ENCODE measurements around the gene FILIP1L.

Gene FILIP1L

GRCh38 chr3:100124201-100124761 lies 10.0 kb upstream of the FILIP1L start:
- no peak for DNase-seq

DNA sequence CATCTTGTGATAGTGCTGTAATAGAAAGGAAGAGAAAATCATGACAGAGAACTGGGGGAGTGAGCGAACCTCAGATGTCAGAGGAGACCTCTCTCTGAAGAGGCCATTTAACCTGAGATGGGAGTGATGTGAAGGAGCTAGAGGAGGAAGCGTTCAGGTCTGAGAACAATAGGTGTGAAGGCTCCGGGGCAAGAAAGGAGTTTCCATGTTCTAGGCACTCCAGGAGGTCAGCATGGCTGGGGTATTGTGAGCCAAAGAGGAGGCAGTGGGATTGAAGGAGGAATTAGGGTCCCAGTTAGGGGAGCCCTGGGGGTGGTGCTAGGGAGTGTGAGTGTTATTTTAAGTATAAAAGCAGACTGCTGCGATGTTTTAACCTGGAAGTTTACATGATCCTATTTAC lies 8.8 kb upstream of the FILIP1L start:
- DNase-seq: no peak

- no peak for DNase-seq
Observed at GRCh38 chr3:100122321-100122720, 8.0 kb upstream of the FILIP1L start.

DNA sequence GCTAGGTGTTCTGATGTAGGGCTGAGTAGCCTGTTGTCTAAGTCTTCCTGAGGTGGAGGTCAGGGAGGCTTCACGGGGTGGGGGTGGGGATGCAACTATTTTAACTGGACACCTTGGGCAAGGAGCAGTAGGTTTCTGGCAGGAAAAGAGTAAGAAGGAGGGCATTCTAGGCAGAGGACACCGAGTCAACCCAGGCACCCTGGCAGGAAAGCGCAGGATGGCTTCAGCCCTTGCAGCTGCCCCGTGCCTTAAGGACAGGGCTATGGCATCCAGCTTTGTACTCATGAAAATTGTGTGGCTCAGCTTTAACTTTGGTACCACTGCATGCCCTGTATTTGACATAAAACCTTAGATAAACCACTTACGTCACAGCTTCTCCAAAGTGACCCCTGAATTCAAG lies 6.4 kb upstream of the FILIP1L start:
- no peak for DNase-seq

- no peak for DNase-seq
Observed at GRCh38 chr3:100120012-100120411, 5.7 kb upstream of the FILIP1L start.

DNA sequence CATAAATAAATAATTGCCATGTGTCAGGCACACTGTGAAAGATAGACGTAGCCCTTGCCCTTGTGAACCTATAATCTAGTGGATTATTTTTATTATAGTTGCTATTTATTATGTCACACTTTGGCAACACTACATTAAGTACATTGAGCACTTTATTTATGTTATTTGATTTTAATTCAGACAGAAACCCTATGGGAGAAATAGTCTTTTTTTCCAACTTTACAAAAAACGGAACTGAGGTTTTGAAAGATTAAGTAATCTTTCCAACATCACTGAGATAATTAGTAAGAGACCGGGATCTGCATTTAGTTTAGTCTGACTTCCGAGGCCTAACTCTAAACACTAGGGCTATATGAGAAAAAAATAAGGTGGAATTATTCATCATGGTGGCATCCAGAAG lies 2.8 kb upstream of the FILIP1L start:
- DNase-seq: no peak

DNA sequence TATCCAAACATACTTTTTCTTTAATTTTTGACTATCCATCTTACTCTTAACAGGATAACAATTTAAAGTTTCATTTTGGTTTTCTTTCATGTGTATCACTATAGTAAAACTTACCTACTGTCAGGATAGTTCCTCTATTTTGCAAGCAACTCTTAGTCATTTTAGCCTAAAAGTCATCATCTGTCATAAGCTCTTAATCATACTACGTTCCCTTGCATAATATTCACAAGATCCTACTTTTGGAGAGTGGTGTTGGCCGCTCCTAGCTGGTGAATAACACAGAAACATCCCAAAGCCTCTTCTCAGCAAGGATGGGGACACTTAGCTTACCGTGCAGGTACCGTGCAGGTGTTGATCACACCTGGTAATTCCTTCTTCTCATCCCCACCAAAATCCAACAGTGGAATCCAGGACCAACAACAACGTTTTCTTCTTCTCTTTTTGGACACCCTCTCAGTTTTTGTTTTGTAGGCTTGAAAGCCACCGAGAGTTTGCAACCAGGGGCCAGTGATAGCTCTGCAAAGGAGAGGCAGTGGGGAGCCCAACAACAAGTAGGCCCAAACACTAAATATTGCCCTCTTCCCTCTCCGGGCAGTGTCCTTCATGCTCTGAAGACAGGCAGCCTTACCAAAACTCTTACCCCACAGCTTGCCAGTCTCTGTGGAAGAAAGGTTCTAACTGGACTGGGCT lies 433 bp downstream of the FILIP1L start:
- DNase-seq: no peak

DNA sequence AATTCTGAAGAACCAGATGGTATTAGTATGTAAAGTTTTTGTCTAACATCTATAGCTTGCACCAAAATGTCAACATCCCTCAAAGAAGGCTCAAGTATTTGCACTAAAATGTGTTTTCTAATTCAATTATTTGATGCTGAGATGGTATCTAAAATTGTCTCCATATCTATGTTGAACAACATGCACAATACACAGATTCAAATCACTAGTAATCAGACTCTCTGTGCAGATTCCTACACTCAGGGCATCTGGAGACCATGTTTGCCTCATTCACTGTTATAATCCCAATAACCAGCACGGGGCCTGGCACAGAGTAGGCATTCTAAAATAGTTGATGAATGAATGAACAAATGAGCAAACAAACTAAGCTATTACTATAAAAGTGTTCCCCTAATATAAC lies 2.6 kb downstream of the FILIP1L start:
- no peak for DNase-seq

DNA sequence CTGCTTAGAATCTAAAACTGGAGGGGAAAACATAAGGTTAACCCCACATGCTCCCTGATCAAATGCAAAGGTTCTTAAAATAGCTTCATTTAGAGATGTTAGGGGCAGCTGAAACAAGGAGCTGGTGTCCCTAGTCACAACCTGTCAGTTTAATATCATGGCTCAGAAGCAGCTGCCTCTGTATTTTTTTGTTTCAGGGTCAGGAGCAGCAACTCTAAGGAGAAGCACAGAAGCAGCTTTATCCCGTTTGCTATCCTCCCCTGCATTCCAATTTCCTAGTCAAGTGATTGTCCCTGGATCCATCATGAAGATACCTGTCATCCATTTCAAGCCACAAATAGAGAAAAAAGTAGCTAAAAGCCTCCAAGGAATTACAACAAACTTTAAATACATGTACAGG lies 4.1 kb downstream of the FILIP1L start:
- no peak for DNase-seq

GRCh38 chr3:100108464-100109079 lies 5.7 kb downstream of the FILIP1L start:
- no peak for DNase-seq

DNA sequence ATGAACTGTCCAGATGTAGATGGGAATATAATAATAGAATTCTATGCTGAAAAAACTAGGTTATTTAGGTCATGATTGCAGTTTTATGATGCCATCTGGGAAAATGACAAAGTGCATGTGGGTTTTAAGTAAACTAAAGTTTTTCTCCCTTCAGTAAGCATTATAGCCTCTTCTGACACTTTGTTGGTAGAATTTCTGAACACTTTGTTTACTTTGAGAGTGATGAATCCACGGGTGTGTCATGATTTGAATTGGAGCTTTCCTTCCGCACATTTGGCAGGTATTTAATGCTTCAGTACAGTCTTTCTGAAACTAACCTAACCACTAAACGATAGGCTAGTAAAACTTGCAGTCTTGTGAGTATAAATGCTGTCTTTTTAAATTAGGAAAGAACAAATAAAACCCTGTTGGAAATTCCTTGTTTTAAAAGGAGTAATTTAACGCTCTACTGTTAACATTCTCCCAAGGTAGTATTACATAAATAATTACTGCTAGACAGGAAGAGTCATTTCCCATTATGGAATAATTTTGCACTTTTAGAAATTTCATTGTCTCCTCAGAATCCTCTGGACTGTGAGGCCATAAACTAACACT lies 7.0 kb downstream of the FILIP1L start:
- DNase-seq: no peak

DNA sequence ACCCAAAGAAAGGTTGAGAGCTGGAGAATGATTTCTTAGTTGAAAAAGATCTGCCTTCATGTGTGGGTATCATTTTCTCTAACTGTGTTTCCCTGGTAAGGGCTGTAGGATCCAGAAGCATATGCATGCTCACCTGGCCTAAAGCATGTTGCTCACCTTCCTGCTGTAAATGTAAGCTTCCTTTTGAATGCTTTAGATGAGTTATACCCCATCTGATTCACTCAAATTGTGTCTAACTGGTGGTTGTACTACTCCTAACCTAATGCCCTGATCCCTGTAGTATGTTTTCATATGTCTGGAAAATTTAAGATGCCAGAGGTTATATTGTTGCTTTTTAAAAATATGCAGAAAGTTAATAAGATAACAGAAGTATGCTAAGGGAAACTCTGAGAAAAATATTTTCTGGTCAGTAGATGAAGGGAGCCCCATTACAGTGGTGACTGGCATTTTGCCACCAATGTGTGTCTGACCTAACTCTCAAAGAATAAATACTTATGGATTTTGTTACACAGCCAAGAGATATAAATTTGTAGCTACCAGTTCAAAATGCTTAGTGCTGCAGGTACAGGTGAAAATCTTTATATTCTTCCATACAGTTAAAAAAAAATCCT lies 7.7 kb downstream of the FILIP1L start:
- no peak for DNase-seq

DNA sequence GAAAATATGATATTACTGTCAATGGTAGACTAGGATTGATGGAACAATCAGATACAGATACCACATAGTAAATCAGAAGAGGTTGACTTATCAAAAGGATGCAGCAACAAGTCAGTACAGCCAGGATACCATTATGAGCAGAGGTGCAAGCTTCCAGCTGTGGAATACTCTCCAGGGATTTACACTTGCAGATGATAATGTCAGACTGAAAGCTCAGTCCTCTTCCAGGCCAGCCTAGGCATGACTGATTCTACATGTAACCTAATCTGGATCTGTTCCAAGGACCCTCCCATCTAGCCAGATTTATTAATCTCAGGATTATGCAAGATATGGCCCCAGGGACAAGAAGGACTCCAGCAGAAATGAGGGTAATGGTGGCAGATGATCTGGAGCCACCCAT lies 8.2 kb downstream of the FILIP1L start:
- no peak for DNase-seq

DNA sequence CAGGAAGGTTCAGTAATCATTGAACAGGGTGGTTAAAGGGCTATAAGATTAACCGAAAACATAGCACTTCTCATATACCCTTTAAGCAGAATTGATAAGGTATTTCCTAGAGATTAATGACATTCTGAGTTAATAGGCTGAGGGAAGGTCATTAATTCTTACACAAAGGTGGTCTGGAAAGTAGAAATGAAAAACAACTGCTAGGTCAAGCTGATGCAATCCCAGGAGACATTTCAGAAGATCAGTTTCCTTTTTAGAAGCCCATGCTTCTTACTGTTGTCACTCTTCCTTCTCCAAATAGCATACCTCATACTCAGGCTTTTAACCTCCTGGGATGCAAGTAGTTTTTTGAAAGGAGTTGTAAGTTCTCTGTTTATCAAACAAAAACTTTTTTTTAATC lies 8.8 kb downstream of the FILIP1L start:
- no peak for DNase-seq

GRCh38 chr3:100104817-100105413 lies 9.4 kb downstream of the FILIP1L start:
- DNase-seq: no peak

DNA sequence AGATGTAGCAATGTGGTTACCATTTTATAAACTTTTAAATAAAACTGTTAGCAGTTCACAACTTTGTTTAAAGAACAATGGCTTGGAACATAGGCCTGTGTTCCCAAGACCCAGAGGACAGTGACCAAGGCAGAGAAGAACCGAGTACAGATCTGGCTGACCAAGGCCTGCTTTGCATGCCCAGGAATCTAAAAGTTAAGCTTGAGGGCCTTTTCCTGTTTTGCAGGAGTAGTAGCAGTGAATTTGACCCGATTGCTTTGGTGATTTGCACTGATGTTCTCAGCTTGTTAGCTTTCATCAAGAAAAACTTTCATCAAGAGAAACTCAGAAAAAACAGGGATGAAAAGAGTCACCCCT lies 9.9 kb downstream of the FILIP1L start:
- no peak for DNase-seq

GRCh38 chr3:100103558-100104441 lies 10.5 kb downstream of the FILIP1L start:
- no peak for DNase-seq

GRCh38 chr3:100102757-100103156 lies 11.5 kb downstream of the FILIP1L start:
- DNase-seq: no peak

GRCh38 chr3:100100425-100100824 lies 13.9 kb downstream of the FILIP1L start:
- no peak for DNase-seq

GRCh38 chr3:100099621-100100020 lies 14.7 kb downstream of the FILIP1L start:
- no peak for DNase-seq

DNA sequence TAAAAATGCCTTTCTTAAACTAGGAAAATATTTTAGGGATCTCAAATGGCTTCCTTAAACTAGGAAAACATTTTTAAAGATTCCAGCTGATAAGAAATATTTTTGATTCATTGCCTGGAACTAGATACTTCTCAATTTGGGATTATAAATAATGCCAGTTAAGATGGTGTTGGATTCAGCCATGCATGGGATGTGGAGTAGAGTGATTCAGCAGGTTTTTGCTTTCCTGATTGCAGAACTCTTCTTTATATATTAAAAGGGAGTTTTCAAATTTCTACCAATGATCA lies 15.6 kb downstream of the FILIP1L start:
- no peak for DNase-seq

DNA sequence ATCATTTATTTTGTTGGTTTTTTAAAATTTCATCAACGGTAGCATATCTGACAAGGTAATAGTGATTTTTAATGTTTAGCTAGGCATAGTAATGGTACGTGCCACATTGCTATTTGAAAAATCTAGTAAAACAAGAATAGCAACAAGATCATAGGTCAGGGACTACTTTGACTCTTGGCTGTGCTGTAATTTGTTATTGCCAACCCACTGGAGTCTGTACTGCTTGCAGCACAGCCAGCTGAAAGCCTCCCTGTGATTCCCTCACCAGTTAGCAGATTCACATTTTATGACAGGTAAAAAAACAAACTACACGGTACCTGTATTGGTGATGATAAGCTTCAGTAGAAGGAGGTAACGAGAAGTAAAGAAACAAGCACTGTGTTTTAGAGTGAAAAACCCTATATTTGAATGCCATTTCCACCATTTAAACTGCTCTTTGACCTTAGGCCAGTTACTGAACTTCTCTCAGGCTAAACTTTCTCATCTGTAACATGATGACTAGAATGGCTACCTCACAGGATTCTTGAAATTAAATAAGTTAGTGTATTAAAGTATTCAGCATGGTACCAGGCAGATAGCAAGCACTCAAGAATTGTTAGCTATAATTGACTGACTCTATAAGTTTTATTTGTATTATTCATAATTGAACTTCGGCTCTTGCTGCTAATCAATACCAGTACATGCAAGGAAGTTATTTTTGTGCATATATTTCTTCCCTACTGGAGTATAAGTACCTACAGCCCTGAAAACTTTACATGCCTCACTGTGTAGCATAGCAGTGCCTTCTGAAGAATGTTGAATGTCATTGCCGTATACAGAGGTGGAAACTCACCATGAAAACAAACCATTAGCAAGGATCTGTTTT lies 16.1 kb downstream of the FILIP1L start:
- no peak for DNase-seq

All from right hindlimb (tissue), 1 donor.